Sigmoid colon (tissue), 7 donors: Measurements from ENCODE around the gene COG5. TPM values are rescaled to one million over a fixed set of nuclear protein-coding genes. Genes with fewer than 3 reads are reported as not detected.

Experiments used
- DNase-seq: peaks from one replicate; pipeline ENCODE4 v3.0.0-alpha.2; 2019
- H3K27ac ChIP-seq, 4 donors: fragments of 200-600 bp; sonication (generic); one replicate each; pipeline ENCODE4 v1.5.1; 2016 to 2019; ENCODE audit warnings: mild to moderate bottlenecking in 1 of 4
- H3K27me3 ChIP-seq, 3 donors: fragments of 200-600 bp; sonication (generic); one replicate each; pipeline ENCODE4 v1.5.1; 2019; ENCODE audit warnings: mild to moderate bottlenecking in 1 of 3
- H3K36me3 ChIP-seq, 4 donors: fragments of 200-600 bp; sonication (generic); one replicate each; pipeline ENCODE4 v1.5.1; 2016 to 2019
- H3K4me1 ChIP-seq, 4 donors: fragments of 200-600 bp; sonication (generic); one replicate each; pipeline ENCODE4 v1.5.1; 2017 to 2019
- H3K4me3 ChIP-seq, 4 donors: fragments of 200-600 bp; sonication (generic); one replicate each; pipeline ENCODE4 v1.5.1; 2017 to 2019; ENCODE audit warnings: mild to moderate bottlenecking in 2 of 4, moderate library complexity in 1 of 4
- H3K9me3 ChIP-seq, 4 donors: fragments of 200-600 bp in 3 of 4; sonication (generic) in 3 of 4; one replicate each; pipeline versions ENCODE4 v1.5.1 to v1.6.1; 2013 to 2019
- CTCF ChIP-seq, 4 experiments: fragments of 450-650 bp in 3 of 4; fragments of 200-600 bp in 1 of 4; IDR thresholded peaks; one replicate each; pipeline ENCODE4 v1.5.1; 2016 to 2019; ENCODE audit warnings: antibody characterized with exemption in 4 of 4, mild to moderate bottlenecking in 3 of 4, moderate library complexity in 2 of 4
- EP300 ChIP-seq, 4 donors: sonication (generic); formaldehyde crosslinking; IDR thresholded peaks; one replicate each; pipeline ENCODE4 v1.6.1; 2017; ENCODE audit warnings: antibody characterized with exemption in 4 of 4
- POLR2A ChIP-seq, 2 donors: fragments of 450-650 bp; IDR thresholded peaks; one replicate each; pipeline ENCODE4 v1.6.1; 2016; ENCODE audit warnings: antibody characterized with exemption in 2 of 2, mild to moderate bottlenecking in 2 of 2, moderate library complexity in 2 of 2
- POLR2AphosphoS5 ChIP-seq, 4 donors: sonication (generic); formaldehyde crosslinking; IDR thresholded peaks; one replicate each; pipeline ENCODE4 v1.6.1; 2017; ENCODE audit warnings: antibody characterized with exemption in 4 of 4
- WGBS, 2 donors: extraction: QIAGEN DNeasy Blood & Tissue Kit; methylation state at CpG; one replicate each; pipeline ENCODE4 v1.1.7; 2013; 5-methylcytosine and 5-hydroxymethylcytosine counted together
- intact Hi-C: fragments of 100-400 bp; cut with DNase I; formaldehyde crosslinking; loops from one replicate; pipeline ENCODE4 v1.15.1; 2023
- polyA plus RNA-seq, 3 donors: library from polyadenylated mRNA; stranded (reverse); fragments of 200-250 nt; gene quantifications; one replicate each; pipeline ENCODE4 v1.2.3, GENCODE V29; 2013
- total RNA-seq, 4 donors: library from RNA; depleted of rRNA; stranded (reverse); fragments of >200 nt; gene quantifications; one replicate each; pipeline ENCODE4 v1.1.0, GENCODE V29; 2016
- donor health status: healthy with polysubstance abuse.
- donor health status: Bipolar disorder and iron deficiency.
- donor health status: healthy.

The COG5 gene
- total and polyA plus RNA-seq, 7 donors: 11.0 to 73.4 (median 27.6) TPM

GRCh38 chr7:107330478-107330877 is 233.2 kb downstream of the COG5 start:
- no peaks in the 10 kb centered on the region for H3K27me3 ChIP-seq
- intact Hi-C loops: loop anchor here (10.0 kb wide), 1 partner anchor 56 kb away; no protein-coding TSS in a partner anchor
- H3K4me3 ChIP-seq: no peak overlapping the region
- H3K27ac ChIP-seq: no peak overlapping the region
- H3K9me3 ChIP-seq: no peaks in the 10 kb centered on the region
- no peaks in the 10 kb centered on the region for H3K4me1 ChIP-seq
- TF ChIP-seq EP300 (IDR thresholded peaks at IDR 0.05) (no peak), CTCF (IDR thresholded peaks at IDR 0.05) (no peak), POLR2A (IDR thresholded peaks at IDR 0.05) (no peak), POLR2AphosphoS5 (IDR thresholded peaks at IDR 0.05) (no peak)
- H3K36me3 ChIP-seq: no peaks in the 10 kb centered on the region
- DNase-seq: no peak

- H3K36me3 ChIP-seq: no peaks in the 10 kb centered on the region
- H3K4me1 ChIP-seq: no peaks in the 10 kb centered on the region
- intact Hi-C loops: no loop called here
- H3K27me3 ChIP-seq: no peaks in the 10 kb centered on the region
- TF ChIP-seq POLR2AphosphoS5 (IDR thresholded peaks at IDR 0.05) (no peak), CTCF (IDR thresholded peaks at IDR 0.05) (no peak), EP300 (IDR thresholded peaks at IDR 0.05) (no peak), POLR2A (IDR thresholded peaks at IDR 0.05) (no peak)
- no peak overlapping the region for H3K27ac ChIP-seq
- no peaks in the 10 kb centered on the region for H3K9me3 ChIP-seq
- H3K4me3 ChIP-seq: no peak overlapping the region
- DNase-seq: no peak
These were observed 235.6 kb downstream of the COG5 start for GRCh38 chr7:107327986-107328569.

GRCh38 chr7:107326061-107326460 is 237.7 kb downstream of the COG5 start:
- Histone ChIP-seq H3K27me3 (no peaks in the 10 kb centered on the region), H3K9me3 (no peaks in the 10 kb centered on the region), H3K27ac (no peak overlapping the region), H3K36me3 (peaks cover 0 to 4% (median 0%) of the 10 kb centered on the region in 4 donors), H3K4me3 (no peak overlapping the region), H3K4me1 (no peaks in the 10 kb centered on the region)
- 94% methylated on average over 3 of the region's 3 CpGs for WGBS, 2 donors
- no peak for DNase-seq
- no peak for TF ChIP-seq CTCF (IDR thresholded peaks at IDR 0.05)
- intact Hi-C loops: no loop called here

- 87 to 92% methylated on average over 1 of the region's 1 CpG for WGBS, 2 donors
- Histone ChIP-seq H3K4me1 (no peaks in the 10 kb centered on the region), H3K36me3 (peaks cover 0 to 4% (median 0%) of the 10 kb centered on the region in 4 donors), H3K27me3 (no peaks in the 10 kb centered on the region), H3K27ac (no peak overlapping the region), H3K9me3 (no peaks in the 10 kb centered on the region), H3K4me3 (no peak overlapping the region)
- DNase-seq: no peak
- intact Hi-C loops: no loop called here
- no peak for TF ChIP-seq CTCF (IDR thresholded peaks at IDR 0.05)
These were observed 241.7 kb downstream of the COG5 start for GRCh38 chr7:107322015-107322414.

- Histone ChIP-seq H3K27me3 (no peaks in the 10 kb centered on the region), H3K27ac (no peak overlapping the region), H3K4me1 (no peaks in the 10 kb centered on the region), H3K36me3 (peaks cover 0 to 4% (median 0%) of the 10 kb centered on the region in 4 donors), H3K9me3 (no peaks in the 10 kb centered on the region), H3K4me3 (no peak overlapping the region)
- intact Hi-C loops: no loop called here
- TF ChIP-seq POLR2AphosphoS5 (IDR thresholded peaks at IDR 0.05): no peak
- TF ChIP-seq POLR2A (IDR thresholded peaks at IDR 0.05): no peak
- no peak for TF ChIP-seq CTCF (IDR thresholded peaks at IDR 0.05)
- no peak for TF ChIP-seq EP300 (IDR thresholded peaks at IDR 0.05)
- 91 to 96% methylated on average over 1 of the region's 1 CpG for WGBS, 2 donors
- no peak for DNase-seq
These were observed 242.1 kb downstream of the COG5 start for GRCh38 chr7:107321611-107322010.
